ENCODE results near the gene SAC3D1. TPM values are rescaled to one million over a fixed set of nuclear protein-coding genes. Genes with fewer than 3 reads are reported as not detected.

Gene SAC3D1
- total and polyA plus RNA-seq, 9 of the 15 experiments (the other 6 are each of a cell fraction or from before 2014, with no cell fraction given): 0.20 to 35.2 (median 5.8) TPM

DNA sequence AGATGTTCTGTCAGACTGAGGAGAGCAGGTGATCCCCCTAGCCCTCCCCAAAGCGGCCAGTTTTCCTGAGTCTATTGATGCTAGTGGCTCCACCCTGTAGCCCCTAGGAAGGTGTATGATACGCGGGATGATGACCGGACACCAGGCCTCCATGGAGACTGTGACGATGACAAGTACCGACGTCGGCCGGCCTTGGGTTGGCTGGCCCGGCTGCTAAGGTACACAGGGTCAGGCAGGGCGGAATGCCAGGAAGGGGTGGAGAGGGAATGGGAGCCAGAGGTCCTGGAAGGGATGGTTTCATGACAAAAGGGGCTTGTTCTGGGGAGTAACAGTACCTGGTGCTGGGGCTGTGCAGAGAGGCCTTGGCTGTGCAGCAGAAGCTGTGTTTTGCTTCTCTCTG, 46.2 kb downstream of the SAC3D1 start:
- H3K9me3 ChIP-seq (replicated peaks; ENCODE audit: control insufficient read depth, insufficient read depth, low read depth, low read length): no peaks in the 10 kb centered on the region
- 85% methylated on average over 7 of the region's 11 CpGs for WGBS (ENCODE audit: insufficient coverage, low coverage, missing lambda C conversion rate)
- H3K27me3 ChIP-seq (ENCODE audit: control insufficient read depth in 2 of 2, insufficient read depth in 2 of 2, low read length in 2 of 2): no peaks in the 10 kb centered on the region; a peak in 1 of 5 replicates
- ChIA-PET POLR2A (interaction anchor here (0.5 to 2.0 kb wide), 4 partner anchors 10 to 54 kb away, joined by 3 to 4 read pairs (median 3); partner anchors contain the start of gene ZNHIT2), CTCF (ENCODE audit: low intra/inter-chr PET ratio) (no interaction called here)
- H4K20me1 ChIP-seq (replicated peaks; ENCODE audit: control insufficient read depth, insufficient read depth, low read length): no peaks in the 10 kb centered on the region; the same call in 1 of the 2 replicates
- no TSS peak for BruUV-seq (replicated peaks)
- H3K9ac ChIP-seq (ENCODE audit: insufficient read depth in 1 of 2, low read depth in 2 of 2, low read length in 2 of 2): no peak overlapping the region
- peaks cover 56% of the 10 kb centered on the region for H3K36me3 ChIP-seq (ENCODE audit: control insufficient read depth, insufficient read depth, low read length)
- no peak for DNase-seq (ENCODE audit: extremely low read depth in 1 of 4, low spot score in 3 of 4)
- no peak overlapping the region for H3K4me3 ChIP-seq
- TF ChIP-seq, protein P1, sequence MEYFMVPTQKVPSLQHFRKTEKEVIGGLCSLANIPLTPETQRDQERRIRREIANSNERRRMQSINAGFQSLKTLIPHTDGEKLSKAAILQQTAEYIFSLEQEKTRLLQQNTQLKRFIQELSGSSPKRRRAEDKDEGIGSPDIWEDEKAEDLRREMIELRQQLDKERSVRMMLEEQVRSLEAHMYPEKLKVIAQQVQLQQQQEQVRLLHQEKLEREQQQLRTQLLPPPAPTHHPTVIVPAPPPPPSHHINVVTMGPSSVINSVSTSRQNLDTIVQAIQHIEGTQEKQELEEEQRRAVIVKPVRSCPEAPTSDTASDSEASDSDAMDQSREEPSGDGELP (CRISPR knock-in tag; IDR thresholded peaks at IDR 0.05; ENCODE audit: borderline replicate concordance): no peak
- TF ChIP-seq MCM5 (IDR thresholded peaks at IDR 0.05; ENCODE audit: low read depth) (no peak), MAFK (IDR thresholded peaks at IDR 0.05; ENCODE audit: low read length) (no peak), ZNF354B (CRISPR knock-in tag; IDR thresholded peaks at IDR 0.05) (no peak), SPI1 (IDR thresholded peaks at IDR 0.05; ENCODE audit: borderline replicate concordance, low read depth, low read length) (no peak), ADNP (tag; IDR thresholded peaks at IDR 0.05) (no peak), HIVEP1 (CRISPR knock-in tag; IDR thresholded peaks at IDR 0.05) (no peak), SIX5 (IDR thresholded peaks at IDR 0.05; ENCODE audit: borderline replicate concordance in 1 of 2, insufficient read depth in 1 of 2, low read depth in 1 of 2, low read length in 2 of 2) (no peak), ILF3 (IDR thresholded peaks at IDR 0.05; ENCODE audit: borderline replicate concordance) (no peak), GABPA (tag; conservative IDR thresholded peaks at IDR 0.05; ENCODE audit: low read depth) (no peak)
- TF ChIP-seq, protein P2, sequence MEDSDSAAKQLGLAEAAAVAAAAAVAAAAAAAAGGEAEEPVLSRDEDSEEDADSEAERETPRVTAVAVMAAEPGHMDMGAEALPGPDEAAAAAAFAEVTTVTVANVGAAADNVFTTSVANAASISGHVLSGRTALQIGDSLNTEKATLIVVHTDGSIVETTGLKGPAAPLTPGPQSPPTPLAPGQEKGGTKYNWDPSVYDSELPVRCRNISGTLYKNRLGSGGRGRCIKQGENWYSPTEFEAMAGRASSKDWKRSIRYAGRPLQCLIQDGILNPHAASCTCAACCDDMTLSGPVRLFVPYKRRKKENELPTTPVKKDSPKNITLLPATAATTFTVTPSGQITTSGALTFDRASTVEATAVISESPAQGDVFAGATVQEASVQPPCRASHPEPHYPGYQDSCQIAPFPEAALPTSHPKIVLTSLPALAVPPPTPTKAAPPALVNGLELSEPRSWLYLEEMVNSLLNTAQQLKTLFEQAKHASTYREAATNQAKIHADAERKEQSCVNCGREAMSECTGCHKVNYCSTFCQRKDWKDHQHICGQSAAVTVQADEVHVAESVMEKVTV (CRISPR knock-in tag; IDR thresholded peaks at IDR 0.05): no peak
- TF ChIP-seq, protein P3, sequence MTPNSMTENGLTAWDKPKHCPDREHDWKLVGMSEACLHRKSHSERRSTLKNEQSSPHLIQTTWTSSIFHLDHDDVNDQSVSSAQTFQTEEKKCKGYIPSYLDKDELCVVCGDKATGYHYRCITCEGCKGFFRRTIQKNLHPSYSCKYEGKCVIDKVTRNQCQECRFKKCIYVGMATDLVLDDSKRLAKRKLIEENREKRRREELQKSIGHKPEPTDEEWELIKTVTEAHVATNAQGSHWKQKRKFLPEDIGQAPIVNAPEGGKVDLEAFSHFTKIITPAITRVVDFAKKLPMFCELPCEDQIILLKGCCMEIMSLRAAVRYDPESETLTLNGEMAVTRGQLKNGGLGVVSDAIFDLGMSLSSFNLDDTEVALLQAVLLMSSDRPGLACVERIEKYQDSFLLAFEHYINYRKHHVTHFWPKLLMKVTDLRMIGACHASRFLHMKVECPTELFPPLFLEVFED (CRISPR knock-in tag; conservative IDR thresholded peaks at IDR 0.05): no peak
- peaks cover 13 to 15% of the 10 kb centered on the region in 2 experiments for H3K4me1 ChIP-seq (replicated peaks in 1 of 2; ENCODE audit: control insufficient read depth in 2 of 2, insufficient read depth in 2 of 2, low read length in 2 of 2)
- no peak for FAIRE-seq
- no peak overlapping the region for H2AFZ ChIP-seq (ENCODE audit: low read depth, low read length)
- no peak overlapping the region for H3K4me2 ChIP-seq (ENCODE audit: insufficient read depth, low read length)
- in situ Hi-C loops (cut with MboI) (no loop called here), intact Hi-C loops (cut with micrococcal nuclease) (no loop called here)
- no peak for ATAC-seq
- H3K27ac ChIP-seq (ENCODE audit: extremely low read depth, low read depth, low read length): no peak overlapping the region
- no peaks in the 10 kb centered on the region for H3K9me1 ChIP-seq (ENCODE audit: control insufficient read depth, insufficient read depth, low read length)
- H3K79me2 ChIP-seq (ENCODE audit: control insufficient read depth, insufficient read depth, low read length): peaks cover 32% of the 10 kb centered on the region
